GM23338 (cell line): ENCODE results near the gene RAB8B. TPM values are rescaled to one million over a fixed set of nuclear protein-coding genes. Genes with fewer than 3 reads are reported as not detected.

ENCODE experiments used
- ATAC-seq: fragments of 200-7000 bp; cut with Tn5 transposase; 3 replicates; pipeline ENCODE4 v1.9.1; 2020
- DNase-seq: peaks from one replicate; pipeline ENCODE4 v3.0.0-alpha.2; 2015; ENCODE audit warnings: low spot score
- H2AFZ ChIP-seq: fragments of 200-600 bp; sonication (generic); 2 replicates; pipeline ENCODE4 v1.8.0; 2016; ENCODE audit warnings: antibody characterized with exemption, mild to moderate bottlenecking, moderate library complexity
- H3F3A ChIP-seq: fragments of 200-600 bp; sonication (generic); replicated peaks from 2 replicates; pipeline ENCODE4 v1.8.0; 2017; ENCODE audit warnings: antibody characterized with exemption, mixed run types, low read depth
- H3K27ac ChIP-seq: fragments of 200-600 bp; sonication (generic); 2 replicates; pipeline ENCODE4 v1.6.1; 2016; ENCODE audit warnings: low read depth
- H3K27me3 ChIP-seq: fragments of 200-600 bp; sonication (generic); 2 replicates; pipeline ENCODE4 v1.8.0; 2016; ENCODE audit warnings: mild to moderate bottlenecking, mixed run types, moderate library complexity; ENCODE audit not compliant: insufficient read depth
- H3K36me3 ChIP-seq: fragments of 200-600 bp; sonication (generic); 2 replicates; pipeline ENCODE4 v1.8.0; 2016; ENCODE audit warnings: mild to moderate bottlenecking; ENCODE audit not compliant: insufficient read depth
- H3K4me1 ChIP-seq: fragments of 200-600 bp; sonication (generic); 2 replicates; pipeline ENCODE4 v1.8.0; 2016; ENCODE audit warnings: mild to moderate bottlenecking, moderate library complexity; ENCODE audit not compliant: insufficient read depth
- H3K4me2 ChIP-seq: fragments of 200-600 bp; sonication (generic); 2 replicates; pipeline ENCODE4 v1.7.1; 2017; ENCODE audit warnings: mixed run types
- H3K4me3 ChIP-seq: fragments of 200-600 bp; sonication (generic); 2 replicates; pipeline ENCODE4 v1.6.1; 2016; ENCODE audit warnings: mixed run types
- H3K79me2 ChIP-seq: fragments of 200-600 bp; sonication (generic); replicated peaks from 2 replicates; pipeline ENCODE4 v1.8.0; 2017; ENCODE audit warnings: mild to moderate bottlenecking; ENCODE audit not compliant: insufficient read depth
- H3K9me2 ChIP-seq: fragments of 200-600 bp; sonication (generic); 2 replicates; pipeline ENCODE4 v1.8.0; 2017; ENCODE audit not compliant: insufficient read depth
- H4K20me1 ChIP-seq: fragments of 200-600 bp; sonication (generic); replicated peaks from 2 replicates; pipeline ENCODE4 v1.8.0; 2017; ENCODE audit warnings: mild to moderate bottlenecking; ENCODE audit not compliant: insufficient read depth
- H3K27ac Mint-ChIP-seq: 2 replicates; pipeline ENCODE4 v1.8.0; 2020; ENCODE audit warnings: inconsistent platforms, mild to moderate bottlenecking, moderate library complexity, mixed read lengths
- H3K27me3 Mint-ChIP-seq: 3 replicates; pipeline ENCODE4 v1.8.0; 2022; ENCODE audit warnings: low read depth, mild to moderate bottlenecking, moderate library complexity, mixed read lengths, inconsistent platforms; ENCODE audit not compliant: insufficient read depth, poor library complexity
- H3K36me3 Mint-ChIP-seq: 3 replicates; pipeline ENCODE4 v1.8.0; 2021; ENCODE audit warnings: low read depth, mild to moderate bottlenecking, inconsistent platforms, moderate library complexity, mixed read lengths
- H3K4me1 Mint-ChIP-seq: 3 replicates; pipeline ENCODE4 v1.8.0; 2020; ENCODE audit warnings: mild to moderate bottlenecking, inconsistent platforms, mixed read lengths
- H3K4me3 Mint-ChIP-seq: 3 replicates; pipeline ENCODE4 v1.8.0; 2021; ENCODE audit warnings: moderate library complexity, mild to moderate bottlenecking, inconsistent platforms, mixed read lengths
- H3K9me3 Mint-ChIP-seq: 3 replicates; pipeline ENCODE4 v1.8.0; 2020; ENCODE audit warnings: moderate library complexity, mild to moderate bottlenecking, inconsistent platforms, mixed read lengths
- CREB1 ChIP-seq: fragments of 250-450 bp; sonication (Bioruptor Pico); IDR thresholded peaks from 2 replicates; pipeline ENCODE4 v1.5.0; 2020; ENCODE audit warnings: low read depth, mild to moderate bottlenecking, moderate library complexity
- EZH2 ChIP-seq: fragments of 200-600 bp; sonication (generic); IDR thresholded peaks from one replicate; pipeline ENCODE4 v1.8.0; 2017; ENCODE audit warnings: antibody characterized with exemption, mild to moderate bottlenecking, low read depth; ENCODE audit not compliant: unreplicated experiment
- EZH2phosphoT487 ChIP-seq: fragments of 200-600 bp; sonication (generic); IDR thresholded peaks from one replicate; pipeline ENCODE4 v1.8.1; 2018; ENCODE audit warnings: antibody characterized with exemption; ENCODE audit not compliant: unreplicated experiment
- JUNB ChIP-seq: IDR thresholded peaks from one replicate; pipeline ENCODE4 v1.6.1; 2016; ENCODE audit warnings: antibody characterized with exemption; ENCODE audit not compliant: unreplicated experiment
- NANOG ChIP-seq: IDR thresholded peaks from 2 replicates; pipeline ENCODE4 v1.6.1; 2016; ENCODE audit warnings: antibody characterized with exemption, borderline replicate concordance
- POLR2AphosphoS5 ChIP-seq: IDR thresholded peaks from 2 replicates; pipeline ENCODE4 v1.6.1; 2016; ENCODE audit warnings: antibody characterized with exemption, low read depth
- STAT1 ChIP-seq: IDR thresholded peaks from one replicate; pipeline ENCODE4 v1.6.1; 2016; ENCODE audit warnings: antibody characterized with exemption; ENCODE audit not compliant: unreplicated experiment
- ZNF114 ChIP-seq: fragments of 250-450 bp; sonication (Bioruptor Pico); IDR thresholded peaks from 2 replicates; pipeline ENCODE4 v1.5.0; 2020; ENCODE audit warnings: mild to moderate bottlenecking, moderate library complexity
- ZNF331 ChIP-seq: fragments of 250-450 bp; sonication (Bioruptor Pico); IDR thresholded peaks from 2 replicates; pipeline ENCODE4 v1.5.0; 2020; ENCODE audit warnings: low read depth, mild to moderate bottlenecking, moderate library complexity
- polyA plus RNA-seq: library from polyadenylated mRNA; unstranded; fragments of >200 nt; fragmentation: Nextera tagmentation; extraction: Ambion mirVana; gene quantifications from 2 replicates; pipeline ENCODE4 v1.2.1, GENCODE V29; 2016
- total RNA-seq: library from RNA; depleted of rRNA; stranded (reverse); fragments of >200 nt; shearing (Covaris generic); gene quantifications from 2 replicates; pipeline ENCODE4 v1.2.3, GENCODE V29; 2014
- TF ChIP-seq, protein P1 (sequence below): IDR thresholded peaks from one replicate; pipeline ENCODE4 v1.6.1; 2018; ENCODE audit warnings: antibody characterized with exemption; ENCODE audit not compliant: unreplicated experiment
- TF ChIP-seq, protein P2 (sequence below): fragments of 250-450 bp; sonication (Bioruptor Pico); IDR thresholded peaks from 2 replicates; pipeline ENCODE4 v1.5.0; 2020; ENCODE audit warnings: mild to moderate bottlenecking, moderate library complexity
- TF ChIP-seq, protein P3 (sequence below), 2 experiments: fragments of 200-600 bp in 1 of 2; sonication (generic) in 1 of 2; conservative IDR thresholded peaks; 2 replicates each; pipeline versions ENCODE4 v1.5.1 to v1.6.1; 2016 to 2017; ENCODE audit warnings: antibody characterized with exemption in 2 of 2, low read depth in 2 of 2, mild to moderate bottlenecking in 2 of 2, moderate library complexity in 1 of 2
- TF ChIP-seq, protein P4 (sequence below): IDR thresholded peaks from 2 replicates; pipeline ENCODE4 v1.6.1; 2016; ENCODE audit warnings: antibody characterized with exemption

Gene RAB8B
- total and polyA plus RNA-seq, 2 experiments from 2014 or later: 23.2 to 41.7 TPM

DNA sequence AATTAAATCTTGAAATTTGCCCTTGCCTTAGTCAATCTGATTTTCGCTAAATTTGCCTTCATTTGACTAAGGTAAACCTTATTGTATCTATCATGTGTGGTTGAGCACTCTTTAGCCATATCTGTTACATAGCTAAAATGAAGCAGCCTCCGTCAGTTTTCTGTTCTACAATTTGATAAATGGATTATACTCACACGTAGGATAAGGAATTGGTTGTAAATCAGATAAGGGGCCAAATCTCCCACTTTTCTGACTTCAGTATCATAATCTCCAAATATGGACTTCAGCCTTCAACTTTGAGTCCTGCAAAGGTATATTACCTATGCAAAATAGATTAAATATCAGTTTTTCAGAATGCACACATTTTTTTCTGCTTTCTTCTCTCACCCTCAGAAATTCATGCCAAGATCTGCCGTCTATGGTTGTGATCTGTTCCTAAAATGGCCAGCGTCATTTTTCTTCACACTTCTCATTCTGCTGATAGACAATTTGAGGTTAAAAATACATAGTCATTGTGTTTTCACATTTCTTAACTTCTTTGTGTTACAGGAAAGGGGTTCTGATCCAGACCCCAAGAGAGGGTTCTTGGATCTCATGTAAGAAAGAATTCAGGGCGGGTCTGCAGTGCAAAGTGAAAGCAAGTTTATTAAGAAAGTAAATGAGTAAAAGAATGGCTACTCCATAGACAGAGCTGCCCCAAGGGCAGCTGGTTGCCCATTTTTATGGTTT lies 36.9 kb downstream of the RAB8B start:
- H3K27ac ChIP-seq: no peak overlapping the region
- no peaks in the 10 kb centered on the region for H3K36me3 Mint-ChIP-seq
- H3K36me3 ChIP-seq: no peaks in the 10 kb centered on the region
- no peaks in the 10 kb centered on the region for H3F3A ChIP-seq
- peaks cover 19% of the 10 kb centered on the region for H3K79me2 ChIP-seq
- peaks cover 9% of the 10 kb centered on the region for H3K4me1 Mint-ChIP-seq
- no peak for TF ChIP-seq POLR2AphosphoS5
- no peak for TF ChIP-seq ZNF331
- TF ChIP-seq, protein P1, sequence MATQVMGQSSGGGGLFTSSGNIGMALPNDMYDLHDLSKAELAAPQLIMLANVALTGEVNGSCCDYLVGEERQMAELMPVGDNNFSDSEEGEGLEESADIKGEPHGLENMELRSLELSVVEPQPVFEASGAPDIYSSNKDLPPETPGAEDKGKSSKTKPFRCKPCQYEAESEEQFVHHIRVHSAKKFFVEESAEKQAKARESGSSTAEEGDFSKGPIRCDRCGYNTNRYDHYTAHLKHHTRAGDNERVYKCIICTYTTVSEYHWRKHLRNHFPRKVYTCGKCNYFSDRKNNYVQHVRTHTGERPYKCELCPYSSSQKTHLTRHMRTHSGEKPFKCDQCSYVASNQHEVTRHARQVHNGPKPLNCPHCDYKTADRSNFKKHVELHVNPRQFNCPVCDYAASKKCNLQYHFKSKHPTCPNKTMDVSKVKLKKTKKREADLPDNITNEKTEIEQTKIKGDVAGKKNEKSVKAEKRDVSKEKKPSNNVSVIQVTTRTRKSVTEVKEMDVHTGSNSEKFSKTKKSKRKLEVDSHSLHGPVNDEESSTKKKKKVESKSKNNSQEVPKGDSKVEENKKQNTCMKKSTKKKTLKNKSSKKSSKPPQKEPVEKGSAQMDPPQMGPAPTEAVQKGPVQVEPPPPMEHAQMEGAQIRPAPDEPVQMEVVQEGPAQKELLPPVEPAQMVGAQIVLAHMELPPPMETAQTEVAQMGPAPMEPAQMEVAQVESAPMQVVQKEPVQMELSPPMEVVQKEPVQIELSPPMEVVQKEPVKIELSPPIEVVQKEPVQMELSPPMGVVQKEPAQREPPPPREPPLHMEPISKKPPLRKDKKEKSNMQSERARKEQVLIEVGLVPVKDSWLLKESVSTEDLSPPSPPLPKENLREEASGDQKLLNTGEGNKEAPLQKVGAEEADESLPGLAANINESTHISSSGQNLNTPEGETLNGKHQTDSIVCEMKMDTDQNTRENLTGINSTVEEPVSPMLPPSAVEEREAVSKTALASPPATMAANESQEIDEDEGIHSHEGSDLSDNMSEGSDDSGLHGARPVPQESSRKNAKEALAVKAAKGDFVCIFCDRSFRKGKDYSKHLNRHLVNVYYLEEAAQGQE: no peak
- no peak for TF ChIP-seq EZH2phosphoT487
- no peak for TF ChIP-seq STAT1
- TF ChIP-seq, protein P2, sequence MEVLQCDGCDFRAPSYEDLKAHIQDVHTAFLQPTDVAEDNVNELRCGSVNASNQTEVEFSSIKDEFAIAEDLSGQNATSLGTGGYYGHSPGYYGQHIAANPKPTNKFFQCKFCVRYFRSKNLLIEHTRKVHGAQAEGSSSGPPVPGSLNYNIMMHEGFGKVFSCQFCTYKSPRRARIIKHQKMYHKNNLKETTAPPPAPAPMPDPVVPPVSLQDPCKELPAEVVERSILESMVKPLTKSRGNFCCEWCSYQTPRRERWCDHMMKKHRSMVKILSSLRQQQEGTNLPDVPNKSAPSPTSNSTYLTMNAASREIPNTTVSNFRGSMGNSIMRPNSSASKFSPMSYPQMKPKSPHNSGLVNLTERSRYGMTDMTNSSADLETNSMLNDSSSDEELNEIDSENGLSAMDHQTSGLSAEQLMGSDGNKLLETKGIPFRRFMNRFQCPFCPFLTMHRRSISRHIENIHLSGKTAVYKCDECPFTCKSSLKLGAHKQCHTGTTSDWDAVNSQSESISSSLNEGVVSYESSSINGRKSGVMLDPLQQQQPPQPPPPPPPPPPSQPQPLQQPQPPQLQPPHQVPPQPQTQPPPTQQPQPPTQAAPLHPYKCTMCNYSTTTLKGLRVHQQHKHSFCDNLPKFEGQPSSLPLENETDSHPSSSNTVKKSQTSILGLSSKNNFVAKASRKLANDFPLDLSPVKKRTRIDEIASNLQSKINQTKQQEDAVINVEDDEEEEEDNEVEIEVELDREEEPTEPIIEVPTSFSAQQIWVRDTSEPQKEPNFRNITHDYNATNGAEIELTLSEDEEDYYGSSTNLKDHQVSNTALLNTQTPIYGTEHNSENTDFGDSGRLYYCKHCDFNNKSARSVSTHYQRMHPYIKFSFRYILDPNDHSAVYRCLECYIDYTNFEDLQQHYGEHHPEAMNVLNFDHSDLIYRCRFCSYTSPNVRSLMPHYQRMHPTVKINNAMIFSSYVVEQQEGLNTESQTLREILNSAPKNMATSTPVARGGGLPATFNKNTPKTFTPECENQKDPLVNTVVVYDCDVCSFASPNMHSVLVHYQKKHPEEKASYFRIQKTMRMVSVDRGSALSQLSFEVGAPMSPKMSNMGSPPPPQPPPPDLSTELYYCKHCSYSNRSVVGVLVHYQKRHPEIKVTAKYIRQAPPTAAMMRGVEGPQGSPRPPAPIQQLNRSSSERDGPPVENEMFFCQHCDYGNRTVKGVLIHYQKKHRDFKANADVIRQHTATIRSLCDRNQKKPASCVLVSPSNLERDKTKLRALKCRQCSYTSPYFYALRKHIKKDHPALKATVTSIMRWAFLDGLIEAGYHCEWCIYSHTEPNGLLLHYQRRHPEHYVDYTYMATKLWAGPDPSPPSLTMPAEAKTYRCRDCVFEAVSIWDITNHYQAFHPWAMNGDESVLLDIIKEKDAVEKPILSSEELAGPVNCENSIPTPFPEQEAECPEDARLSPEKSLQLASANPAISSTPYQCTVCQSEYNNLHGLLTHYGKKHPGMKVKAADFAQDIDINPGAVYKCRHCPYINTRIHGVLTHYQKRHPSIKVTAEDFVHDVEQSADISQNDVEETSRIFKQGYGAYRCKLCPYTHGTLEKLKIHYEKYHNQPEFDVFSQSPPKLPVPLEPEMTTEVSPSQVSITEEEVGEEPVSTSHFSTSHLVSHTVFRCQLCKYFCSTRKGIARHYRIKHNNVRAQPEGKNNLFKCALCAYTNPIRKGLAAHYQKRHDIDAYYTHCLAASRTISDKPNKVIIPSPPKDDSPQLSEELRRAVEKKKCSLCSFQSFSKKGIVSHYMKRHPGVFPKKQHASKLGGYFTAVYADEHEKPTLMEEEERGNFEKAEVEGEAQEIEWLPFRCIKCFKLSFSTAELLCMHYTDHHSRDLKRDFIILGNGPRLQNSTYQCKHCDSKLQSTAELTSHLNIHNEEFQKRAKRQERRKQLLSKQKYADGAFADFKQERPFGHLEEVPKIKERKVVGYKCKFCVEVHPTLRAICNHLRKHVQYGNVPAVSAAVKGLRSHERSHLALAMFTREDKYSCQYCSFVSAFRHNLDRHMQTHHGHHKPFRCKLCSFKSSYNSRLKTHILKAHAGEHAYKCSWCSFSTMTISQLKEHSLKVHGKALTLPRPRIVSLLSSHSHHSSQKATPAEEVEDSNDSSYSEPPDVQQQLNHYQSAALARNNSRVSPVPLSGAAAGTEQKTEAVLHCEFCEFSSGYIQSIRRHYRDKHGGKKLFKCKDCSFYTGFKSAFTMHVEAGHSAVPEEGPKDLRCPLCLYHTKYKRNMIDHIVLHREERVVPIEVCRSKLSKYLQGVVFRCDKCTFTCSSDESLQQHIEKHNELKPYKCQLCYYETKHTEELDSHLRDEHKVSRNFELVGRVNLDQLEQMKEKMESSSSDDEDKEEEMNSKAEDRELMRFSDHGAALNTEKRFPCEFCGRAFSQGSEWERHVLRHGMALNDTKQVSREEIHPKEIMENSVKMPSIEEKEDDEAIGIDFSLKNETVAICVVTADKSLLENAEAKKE (CRISPR knock-in tag): no peak
- no peak for TF ChIP-seq JUNB
- no peak for TF ChIP-seq NANOG
- TF ChIP-seq, protein P3, sequence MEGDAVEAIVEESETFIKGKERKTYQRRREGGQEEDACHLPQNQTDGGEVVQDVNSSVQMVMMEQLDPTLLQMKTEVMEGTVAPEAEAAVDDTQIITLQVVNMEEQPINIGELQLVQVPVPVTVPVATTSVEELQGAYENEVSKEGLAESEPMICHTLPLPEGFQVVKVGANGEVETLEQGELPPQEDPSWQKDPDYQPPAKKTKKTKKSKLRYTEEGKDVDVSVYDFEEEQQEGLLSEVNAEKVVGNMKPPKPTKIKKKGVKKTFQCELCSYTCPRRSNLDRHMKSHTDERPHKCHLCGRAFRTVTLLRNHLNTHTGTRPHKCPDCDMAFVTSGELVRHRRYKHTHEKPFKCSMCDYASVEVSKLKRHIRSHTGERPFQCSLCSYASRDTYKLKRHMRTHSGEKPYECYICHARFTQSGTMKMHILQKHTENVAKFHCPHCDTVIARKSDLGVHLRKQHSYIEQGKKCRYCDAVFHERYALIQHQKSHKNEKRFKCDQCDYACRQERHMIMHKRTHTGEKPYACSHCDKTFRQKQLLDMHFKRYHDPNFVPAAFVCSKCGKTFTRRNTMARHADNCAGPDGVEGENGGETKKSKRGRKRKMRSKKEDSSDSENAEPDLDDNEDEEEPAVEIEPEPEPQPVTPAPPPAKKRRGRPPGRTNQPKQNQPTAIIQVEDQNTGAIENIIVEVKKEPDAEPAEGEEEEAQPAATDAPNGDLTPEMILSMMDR (conservative IDR thresholded peaks at IDR 0.05; ENCODE audit: low read depth in 2 of 2): no peak
- TF ChIP-seq, protein P4, sequence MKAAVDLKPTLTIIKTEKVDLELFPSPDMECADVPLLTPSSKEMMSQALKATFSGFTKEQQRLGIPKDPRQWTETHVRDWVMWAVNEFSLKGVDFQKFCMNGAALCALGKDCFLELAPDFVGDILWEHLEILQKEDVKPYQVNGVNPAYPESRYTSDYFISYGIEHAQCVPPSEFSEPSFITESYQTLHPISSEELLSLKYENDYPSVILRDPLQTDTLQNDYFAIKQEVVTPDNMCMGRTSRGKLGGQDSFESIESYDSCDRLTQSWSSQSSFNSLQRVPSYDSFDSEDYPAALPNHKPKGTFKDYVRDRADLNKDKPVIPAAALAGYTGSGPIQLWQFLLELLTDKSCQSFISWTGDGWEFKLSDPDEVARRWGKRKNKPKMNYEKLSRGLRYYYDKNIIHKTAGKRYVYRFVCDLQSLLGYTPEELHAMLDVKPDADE: no peak
- no peak for TF ChIP-seq EZH2
- no peak for TF ChIP-seq ZNF114 (CRISPR knock-in tag)
- TF ChIP-seq CREB1 (CRISPR knock-in tag): no peak
- no peak for ATAC-seq
- no peak overlapping the region for H3K4me3 Mint-ChIP-seq
- no peaks in the 10 kb centered on the region; the same call in 1 of the 2 replicates for H3K4me1 ChIP-seq
- H3K9me3 Mint-ChIP-seq: no peaks in the 10 kb centered on the region
- H3K27ac Mint-ChIP-seq: no peak overlapping the region
- no peak overlapping the region for H2AFZ ChIP-seq
- peaks cover 4% of the 10 kb centered on the region for H3K27me3 Mint-ChIP-seq
- no peak overlapping the region for H3K4me3 ChIP-seq
- no peak for DNase-seq
- no peaks in the 10 kb centered on the region for H3K9me2 ChIP-seq
- no peaks in the 10 kb centered on the region for H3K27me3 ChIP-seq
- H4K20me1 ChIP-seq: peaks cover 5% of the 10 kb centered on the region; the same call in 1 of the 2 replicates
- no peak overlapping the region for H3K4me2 ChIP-seq
